Skeletal muscle tissue (tissue), 4 donors: ENCODE results near the gene TMEM200B. TPM values are rescaled to one million over a fixed set of nuclear protein-coding genes. Genes with fewer than 3 reads are reported as not detected.
"Not testable (repeated sequence)": the region's sequence is repeated elsewhere in the genome, so short reads cannot be mapped to it uniquely, and the experiment has no call there.

ENCODE experiments used
- H3K27ac ChIP-seq: one replicate; pipeline ENCODE4 v1.7.0; 2013; ENCODE audit warnings: mild to moderate bottlenecking, low read depth, low read length, inconsistent platforms
- H3K27me3 ChIP-seq, 3 donors: one replicate each; pipeline ENCODE4 v1.7.0; 2013; ENCODE audit warnings: low read length in 3 of 3; ENCODE audit not compliant: control insufficient read depth in 3 of 3, insufficient read depth in 3 of 3
- H3K36me3 ChIP-seq, 3 donors: one replicate each; pipeline ENCODE4 v1.7.0; 2013; ENCODE audit warnings: low read length in 3 of 3; ENCODE audit not compliant: control insufficient read depth in 3 of 3, insufficient read depth in 3 of 3
- H3K4me1 ChIP-seq, 3 donors: one replicate each; pipeline ENCODE4 v1.7.0; 2013; ENCODE audit warnings: low read length in 3 of 3, mild to moderate bottlenecking in 3 of 3; ENCODE audit not compliant: control insufficient read depth in 3 of 3, insufficient read depth in 3 of 3
- H3K4me3 ChIP-seq, 3 donors: one replicate each; pipeline ENCODE4 v1.7.0; 2013; ENCODE audit warnings: low read length in 3 of 3
- H3K9ac ChIP-seq, 3 donors: one replicate each; pipeline ENCODE4 v1.7.0; 2013; ENCODE audit warnings: low read length in 3 of 3, mild to moderate bottlenecking in 3 of 3, moderate library complexity in 2 of 3, low read depth in 1 of 3
- H3K9me3 ChIP-seq, 3 donors: one replicate each; pipeline ENCODE4 v1.7.0; 2013; ENCODE audit warnings: low read length in 3 of 3; ENCODE audit not compliant: control insufficient read depth in 3 of 3
- total RNA-seq: library from RNA; depleted of rRNA; stranded (reverse); fragments of >200 nt; gene quantifications from one replicate; pipeline ENCODE4 v1.2.3, GENCODE V29; 2014
- donor health status: Osteomylitis.

TMEM200B gene
- total RNA-seq, 1 donor from 2014 or later, result 6.8 TPM

GRCh38 chr1:29094433-29094832 is 29.3 kb downstream of the TMEM200B start:
- no peak overlapping the region for H3K27ac ChIP-seq
- H3K27me3 ChIP-seq, result no peaks in the 10 kb centered on the region
- H3K9me3 ChIP-seq, result no peaks in the 10 kb centered on the region
- H3K9ac ChIP-seq, result no peak overlapping the region
- no peak overlapping the region for H3K4me3 ChIP-seq
- H3K4me1 ChIP-seq, result no peaks in the 10 kb centered on the region
- peaks cover 0 to 13% (median 4%) of the 10 kb centered on the region in 3 donors for H3K36me3 ChIP-seq

GRCh38 chr1:29092704-29093103 is 31.0 kb downstream of the TMEM200B start:
- H3K27me3 ChIP-seq, H3K9me3 ChIP-seq, H3K27ac ChIP-seq, H3K4me1 ChIP-seq, H3K4me3 ChIP-seq, H3K36me3 ChIP-seq, H3K9ac ChIP-seq: not testable (repeated sequence)

- no peaks in the 10 kb centered on the region for H3K36me3 ChIP-seq
- no peak overlapping the region for H3K27ac ChIP-seq
- no peaks in the 10 kb centered on the region for H3K9me3 ChIP-seq
- H3K9ac ChIP-seq, result no peak overlapping the region
- no peak overlapping the region for H3K4me3 ChIP-seq
- no peaks in the 10 kb centered on the region for H3K27me3 ChIP-seq
- no peaks in the 10 kb centered on the region for H3K4me1 ChIP-seq
These were observed 32.6 kb downstream of the TMEM200B start for GRCh38 chr1:29090937-29091618.

- Histone ChIP-seq H3K27ac (no peak overlapping the region), H3K27me3 (no peaks in the 10 kb centered on the region), H3K9ac (no peak overlapping the region), H3K36me3 (no peaks in the 10 kb centered on the region), H3K4me1 (no peaks in the 10 kb centered on the region), H3K9me3 (no peaks in the 10 kb centered on the region), H3K4me3 (no peak overlapping the region)
These were observed 39.5 kb downstream of the TMEM200B start for GRCh38 chr1:29084196-29084521.

- H3K4me1 ChIP-seq, result no peaks in the 10 kb centered on the region
- H3K36me3 ChIP-seq, result no peaks in the 10 kb centered on the region
- no peak overlapping the region for H3K27ac ChIP-seq
- no peak overlapping the region for H3K4me3 ChIP-seq
- H3K9ac ChIP-seq, result no peak overlapping the region
- H3K27me3 ChIP-seq, result no peaks in the 10 kb centered on the region
- no peaks in the 10 kb centered on the region for H3K9me3 ChIP-seq
These were observed 40.1 kb downstream of the TMEM200B start for GRCh38 chr1:29083317-29084195.

- H3K27ac ChIP-seq, result no peak overlapping the region
- H3K4me3 ChIP-seq, result no peak overlapping the region
- H3K36me3 ChIP-seq, result no peaks in the 10 kb centered on the region
- H3K9ac ChIP-seq, result no peak overlapping the region
- no peaks in the 10 kb centered on the region for H3K9me3 ChIP-seq
- H3K27me3 ChIP-seq, result no peaks in the 10 kb centered on the region
- no peaks in the 10 kb centered on the region for H3K4me1 ChIP-seq
These were observed 41.2 kb downstream of the TMEM200B start for GRCh38 chr1:29082519-29082918.

GRCh38 chr1:29081201-29081600 is 42.5 kb downstream of the TMEM200B start:
- Histone ChIP-seq H3K27me3 (no peaks in the 10 kb centered on the region), H3K4me3 (no peak overlapping the region), H3K27ac (no peak overlapping the region), H3K36me3 (no peaks in the 10 kb centered on the region), H3K9me3 (no peaks in the 10 kb centered on the region), H3K9ac (no peak overlapping the region), H3K4me1 (no peaks in the 10 kb centered on the region)

GRCh38 chr1:29079916-29080629 is 43.6 kb downstream of the TMEM200B start:
- not testable (repeated sequence) for H3K36me3 ChIP-seq, H3K27me3 ChIP-seq, H3K9me3 ChIP-seq, H3K4me1 ChIP-seq, H3K27ac ChIP-seq, H3K9ac ChIP-seq, H3K4me3 ChIP-seq

- H3K9ac ChIP-seq, result no peak overlapping the region
- H3K4me3 ChIP-seq, result no peak overlapping the region
- no peaks in the 10 kb centered on the region for H3K36me3 ChIP-seq
- H3K9me3 ChIP-seq, result no peaks in the 10 kb centered on the region
- no peak overlapping the region for H3K27ac ChIP-seq
- H3K27me3 ChIP-seq, result no peaks in the 10 kb centered on the region
- no peaks in the 10 kb centered on the region for H3K4me1 ChIP-seq
These were observed 46.5 kb downstream of the TMEM200B start for GRCh38 chr1:29077155-29077554.
